Activated CD4-positive, alpha-beta T cell treated with anti-CD3 and anti-CD28 coated beads for 48 hours (primary cell): ENCODE measurements around the gene NOG.

ENCODE experiments used
- DNase-seq: peaks from one replicate; pipeline ENCODE4 v3.0.0-alpha.2; 2020

Gene NOG

GRCh38 chr17:56597495-56597990 lies 4.0 kb downstream of the NOG start:
- DNase-seq: peak; percentile 14

GRCh38 chr17:56598466-56598865 lies 5.0 kb downstream of the NOG start:
- DNase-seq: no peak

- DNase-seq: no peak
Observed at GRCh38 chr17:56599088-56599487, 5.6 kb downstream of the NOG start.

GRCh38 chr17:56599566-56599965 lies 6.1 kb downstream of the NOG start:
- no peak for DNase-seq

- no peak for DNase-seq
Observed at GRCh38 chr17:56600256-56600655, 6.8 kb downstream of the NOG start.

GRCh38 chr17:56601591-56601990 lies 8.1 kb downstream of the NOG start:
- DNase-seq: no peak

- DNase-seq: peak; percentile 15
Observed at GRCh38 chr17:56602292-56603130, 9.0 kb downstream of the NOG start.

GRCh38 chr17:56603486-56604238 lies 10.2 kb downstream of the NOG start:
- DNase-seq: no peak

- DNase-seq: no peak
Observed at GRCh38 chr17:56604691-56605290, 11.3 kb downstream of the NOG start.

- DNase-seq: no peak
Observed at GRCh38 chr17:56608944-56609343, 15.4 kb downstream of the NOG start.

- DNase-seq: no peak
Observed at GRCh38 chr17:56610321-56610720, 16.8 kb downstream of the NOG start.

- no peak for DNase-seq
Observed at GRCh38 chr17:56613131-56613530, 19.6 kb downstream of the NOG start.

GRCh38 chr17:56614522-56614921 lies 21.0 kb downstream of the NOG start:
- DNase-seq: no peak

GRCh38 chr17:56616239-56616638 lies 22.7 kb downstream of the NOG start:
- no peak for DNase-seq

- DNase-seq: no peak
Observed at GRCh38 chr17:56623383-56623782, 29.9 kb downstream of the NOG start.

- no peak for DNase-seq
Observed at GRCh38 chr17:56624309-56624708, 30.8 kb downstream of the NOG start.

- DNase-seq: no peak
Observed at GRCh38 chr17:56624912-56625311, 31.4 kb downstream of the NOG start.

- peak; percentile 25 for DNase-seq
Observed at GRCh38 chr17:56629531-56630075, 36.1 kb downstream of the NOG start.

GRCh38 chr17:56630202-56630601 lies 36.7 kb downstream of the NOG start:
- DNase-seq: no peak

GRCh38 chr17:56633681-56634080 lies 40.2 kb downstream of the NOG start:
- DNase-seq: no peak

- DNase-seq: peak; percentile 6
Observed at GRCh38 chr17:56635641-56636040, 42.1 kb downstream of the NOG start.

GRCh38 chr17:56636265-56636664 lies 42.8 kb downstream of the NOG start:
- no peak for DNase-seq

- DNase-seq: no peak
Observed at GRCh38 chr17:56637254-56637653, 43.8 kb downstream of the NOG start.
